Astrocyte of the cerebellum (primary cell): Measurements from ENCODE around the gene LENG8.
"Not testable (repeated sequence)": the region's sequence is repeated elsewhere in the genome, so short reads cannot be mapped to it uniquely, and the experiment has no call there.

ENCODE experiments used
- DNase-seq: peaks from one replicate; pipeline ENCODE4 v3.0.0-alpha.2; 2011; ENCODE audit warnings: low read depth
- H3K4me3 ChIP-seq: 2 replicates; pipeline ENCODE4 v1.5.1; 2011; ENCODE audit warnings: mild to moderate bottlenecking, low read depth, low read length, moderate library complexity
- CTCF ChIP-seq: IDR thresholded peaks from 2 replicates; pipeline ENCODE4 v1.5.1; 2012; ENCODE audit warnings: low read length, low read depth, moderate library complexity, mild to moderate bottlenecking; ENCODE audit errors: missing control alignments
- in situ Hi-C: cut with HindIII; loops from 2 replicates; pipeline ENCODE4 v1.10.0; 2017; ENCODE audit warnings: low sequenced_read_pairs

LENG8 gene

GRCh38 chr19:54463531-54464043 is 14.6 kb downstream of the LENG8 start, which contains the start of gene LENG9:
Gene LENG9, minus strand, starts transcription at chr19:54463778. Its CDS starts 252 bp downstream, at chr19:54463526.
- peak within 1 kb of the TSS; percentile 50 for H3K4me3 ChIP-seq
- in situ Hi-C loops = loop anchor here (25.0 kb wide), 1 partner anchor 1149 kb away; the partner anchor contains the start of genes ZNF524, ZNF784 and ZNF865
- TF ChIP-seq CTCF = no peak
- DNase-seq = peak; percentile 95

- peak overlapping the region; percentile 50 for H3K4me3 ChIP-seq
- peak; percentile 56 for DNase-seq
- TF ChIP-seq CTCF = no peak
- in situ Hi-C loops = loop anchor here (25.0 kb wide), 1 partner anchor 1148 kb away; the partner anchor contains the start of genes ZNF524, ZNF784 and ZNF865
Measured at GRCh38 chr19:54464044-54464629, 15.1 kb downstream of the LENG8 start.

- H3K4me3 ChIP-seq = peak overlapping the region; percentile 50
- no peak for DNase-seq
- no peak for TF ChIP-seq CTCF
- in situ Hi-C loops = loop anchor here (25.0 kb wide), 1 partner anchor 1147 kb away; the partner anchor contains the start of genes ZNF524, ZNF784 and ZNF865
Measured at GRCh38 chr19:54464630-54465425, 15.8 kb downstream of the LENG8 start.

GRCh38 chr19:54465426-54466109 is 16.6 kb downstream of the LENG8 start:
- TF ChIP-seq CTCF = no peak
- in situ Hi-C loops = loop anchor here (25.0 kb wide), 1 partner anchor 1147 kb away; the partner anchor contains the start of genes ZNF524, ZNF784 and ZNF865
- no peak for DNase-seq
- H3K4me3 ChIP-seq = no peak overlapping the region

- not testable (repeated sequence) for H3K4me3 ChIP-seq, DNase-seq
- in situ Hi-C loops = loop anchor here (25.0 kb wide), 1 partner anchor 1146 kb away; the partner anchor contains the start of genes ZNF524, ZNF784 and ZNF865
Measured at GRCh38 chr19:54466110-54466480, 17.1 kb downstream of the LENG8 start.

- H3K4me3 ChIP-seq = no peak overlapping the region
- in situ Hi-C loops = loop anchor here (25.0 kb wide), 1 partner anchor 1143 kb away; the partner anchor contains the start of genes ZNF524, ZNF784 and ZNF865
- TF ChIP-seq CTCF = no peak
- no peak for DNase-seq
Measured at GRCh38 chr19:54469496-54469934, 20.5 kb downstream of the LENG8 start.
